Colonic mucosa (tissue), 4 donors: ENCODE results near the gene TEX2. TPM values are rescaled to one million over a fixed set of nuclear protein-coding genes. Genes with fewer than 3 reads are reported as not detected.
"Not testable (repeated sequence)": the region's sequence is repeated elsewhere in the genome, so short reads cannot be mapped to it uniquely, and the experiment has no call there.

Experiments used
- DNase-seq: peaks from one replicate; pipeline ENCODE4 v3.0.0-alpha.2; 2020
- H3K27ac ChIP-seq: fragments of 200-600 bp; one replicate; pipeline ENCODE4 v1.8.0; 2021
- H3K27me3 ChIP-seq: fragments of 200-600 bp; one replicate; pipeline ENCODE4 v1.8.0; 2021
- H3K36me3 ChIP-seq: fragments of 200-600 bp; one replicate; pipeline ENCODE4 v1.8.0; 2021
- H3K4me1 ChIP-seq: fragments of 200-600 bp; one replicate; pipeline ENCODE4 v1.8.0; 2021; ENCODE audit warnings: mild to moderate bottlenecking
- H3K4me3 ChIP-seq: fragments of 200-600 bp; one replicate; pipeline ENCODE4 v1.8.0; 2021
- H3K9ac ChIP-seq, 2 donors: one replicate each; pipeline ENCODE4 v1.7.0; 2013; ENCODE audit warnings: control low read depth in 2 of 2, low read depth in 2 of 2, low read length in 2 of 2
- H3K9me3 ChIP-seq: fragments of 200-600 bp; one replicate; pipeline ENCODE4 v1.8.0; 2021
- CTCF ChIP-seq: fragments of 200-600 bp; IDR thresholded peaks from one replicate; pipeline ENCODE4 v1.8.0; 2022; ENCODE audit warnings: antibody characterized with exemption, mild to moderate bottlenecking
- intact Hi-C: fragments of 100-400 bp; cut with DNase I; formaldehyde crosslinking; loops from one replicate; pipeline ENCODE4 v1.14.1; 2022
- total RNA-seq, 2 donors: library from RNA; stranded (reverse); fragmentation: NEBNext Ultra II Directional in 1 of 2; extraction: Animal tissue kit (Norgen Biotek cat#: 25700) in 1 of 2; gene quantifications; one replicate each; pipeline ENCODE4 v1.2.1, GENCODE V29; 2021
- donor health status: healthy.
- donor health status: DM: no; HTN: no; CAD: no.
- donor health status: DM: no; HTN: no; CAD: no.

TEX2 gene
- total RNA-seq, 2 donors from 2014 or later = 29.0 to 29.7 TPM

- intact Hi-C loops = no loop called here
- Histone ChIP-seq H3K9ac (no peak overlapping the region), H3K27me3 (no peaks in the 10 kb centered on the region), H3K4me1 (peaks cover 5% of the 10 kb centered on the region), H3K27ac (no peak overlapping the region), H3K36me3 (no peaks in the 10 kb centered on the region), H3K4me3 (no peak overlapping the region), H3K9me3 (no peaks in the 10 kb centered on the region)
- TF ChIP-seq CTCF = no peak
- no peak for DNase-seq
These were observed 137.1 kb downstream of the TEX2 start for GRCh38 chr17:64125937-64126336.

GRCh38 chr17:64124609-64125008 lies 138.5 kb downstream of the TEX2 start:
- H3K4me1 ChIP-seq = peaks cover 5% of the 10 kb centered on the region
- intact Hi-C loops = no loop called here

GRCh38 chr17:64123114-64123513 lies 139.9 kb downstream of the TEX2 start:
- H3K4me1 ChIP-seq = peaks cover 5% of the 10 kb centered on the region
- TF ChIP-seq CTCF = no peak
- no peak overlapping the region for H3K9ac ChIP-seq
- H3K9me3 ChIP-seq = no peaks in the 10 kb centered on the region
- H3K4me3 ChIP-seq = no peak overlapping the region
- no peaks in the 10 kb centered on the region for H3K36me3 ChIP-seq
- no peaks in the 10 kb centered on the region for H3K27me3 ChIP-seq
- intact Hi-C loops = no loop called here
- no peak for DNase-seq
- no peak overlapping the region for H3K27ac ChIP-seq

More at GRCh38 chr17:64124609-64125008, 138.5 kb downstream of the TEX2 start:
- no peaks in the 10 kb centered on the region for H3K9me3 ChIP-seq
- no peak overlapping the region for H3K9ac ChIP-seq
- no peak for DNase-seq
- no peak overlapping the region for H3K4me3 ChIP-seq
- H3K27me3 ChIP-seq = no peaks in the 10 kb centered on the region
- TF ChIP-seq CTCF = no peak
- H3K27ac ChIP-seq = no peak overlapping the region
- no peaks in the 10 kb centered on the region for H3K36me3 ChIP-seq

GRCh38 chr17:64120972-64121786 lies 141.9 kb downstream of the TEX2 start:
- peak overlapping the region in 1 of 2 donors; percentile 4 for H3K9ac ChIP-seq
- peak overlapping the region; percentile 7 for H3K27ac ChIP-seq
- H3K36me3 ChIP-seq, H3K27me3 ChIP-seq, H3K4me3 ChIP-seq, H3K4me1 ChIP-seq, H3K9me3 ChIP-seq, DNase-seq, intact Hi-C loops: not testable (repeated sequence)

GRCh38 chr17:64120159-64120810 lies 142.8 kb downstream of the TEX2 start:
- H3K9me3 ChIP-seq = no peaks in the 10 kb centered on the region
- H3K27ac ChIP-seq = peak overlapping the region; percentile 7
- H3K36me3 ChIP-seq = no peaks in the 10 kb centered on the region
- no peak overlapping the region for H3K9ac ChIP-seq
- DNase-seq = no peak
- intact Hi-C loops = no loop called here
- TF ChIP-seq CTCF = no peak
- no peaks in the 10 kb centered on the region for H3K4me1 ChIP-seq
- H3K27me3 ChIP-seq = no peaks in the 10 kb centered on the region
- H3K4me3 ChIP-seq = no peak overlapping the region
